Prostate gland (tissue), 2 donors: Measurements from ENCODE around the gene ITGB2. TPM values are rescaled to one million over a fixed set of nuclear protein-coding genes. Genes with fewer than 3 reads are reported as not detected.

ENCODE experiments used
- DNase-seq: peaks from one replicate; pipeline ENCODE4 v3.0.0-alpha.2; 2019; ENCODE audit warnings: low spot score
- H3K27ac ChIP-seq, 2 donors: fragments of 200-600 bp; sonication (generic); 2 replicates each; pipeline ENCODE4 v1.5.1; 2017 to 2019
- H3K27me3 ChIP-seq: fragments of 200-600 bp; sonication (generic); replicated peaks from 2 replicates; pipeline ENCODE4 v1.5.1; 2019; ENCODE audit not compliant: insufficient read depth
- H3K36me3 ChIP-seq, 2 donors: fragments of 200-600 bp; sonication (generic); 1 replicate in 1 of 2; 2 replicates in 1 of 2; pipeline versions ENCODE4 v1.5.1 to v1.8.1; 2017 to 2019
- H3K4me1 ChIP-seq: fragments of 200-600 bp; sonication (generic); replicated peaks from 2 replicates; pipeline ENCODE4 v1.5.1; 2019
- H3K4me3 ChIP-seq, 2 donors: fragments of 200-600 bp; sonication (generic); 2 replicates each; pipeline ENCODE4 v1.5.1; 2017 to 2019
- H3K9me3 ChIP-seq: fragments of 200-600 bp; sonication (generic); 2 replicates; pipeline ENCODE4 v1.5.1; 2017
- POLR2A ChIP-seq: fragments of 450-650 bp; IDR thresholded peaks from one replicate; pipeline ENCODE4 v1.6.1; 2016; ENCODE audit warnings: antibody characterized with exemption, mild to moderate bottlenecking
- POLR2AphosphoS5 ChIP-seq: sonication (generic); formaldehyde crosslinking; IDR thresholded peaks from one replicate; pipeline ENCODE4 v1.6.1; 2017; ENCODE audit warnings: antibody characterized with exemption
- WGBS: methylation state at CpG from one replicate; pipeline ENCODE4 v1.1.5; 2018; 5-methylcytosine and 5-hydroxymethylcytosine counted together
- intact Hi-C: fragments of 100-400 bp; cut with DNase I; formaldehyde crosslinking; loops from one replicate; pipeline ENCODE4 v1.14.2; 2022
- total RNA-seq, 2 donors: library from RNA; depleted of rRNA; stranded (reverse); fragments of >200 nt; gene quantifications; one replicate each; pipeline ENCODE4 v1.1.0, GENCODE V29; 2016
- TF ChIP-seq, protein P1 (sequence below), 4 experiments: fragments of 200-600 bp in 2 of 4; fragments of 450-650 bp in 2 of 4; sonication (generic) in 2 of 4; IDR thresholded peaks; 1 replicate in 3 of 4; 2 replicates in 1 of 4; pipeline ENCODE4 v1.5.1; 2016 to 2019; ENCODE audit warnings: antibody characterized with exemption in 4 of 4, mild to moderate bottlenecking in 2 of 4, moderate library complexity in 2 of 4

Gene ITGB2
- total RNA-seq, 2 donors from 2014 or later, result 23.1 to 56.1 TPM

DNA sequence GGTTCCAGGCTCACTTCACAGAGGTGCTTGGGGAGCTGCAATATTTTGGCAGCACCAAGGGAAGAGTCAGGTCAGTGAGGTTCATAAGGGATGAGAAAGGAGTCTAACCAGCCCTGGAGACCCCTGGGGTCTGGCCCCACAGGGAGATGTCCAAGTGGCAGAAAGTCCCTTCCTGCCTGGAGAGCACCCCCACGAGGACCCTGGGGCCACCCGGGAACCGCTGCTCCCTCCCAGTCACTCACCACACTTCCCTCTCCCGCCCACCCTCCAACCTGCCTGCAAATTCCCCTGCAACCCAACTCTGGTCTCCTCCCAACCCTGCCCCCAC is 6.5 kb upstream of the ITGB2 start:
- WGBS, result 20% methylated on average over 4 of the region's 4 CpGs
- no peak overlapping the region for H3K4me3 ChIP-seq
- DNase-seq, result no peak
- H3K36me3 ChIP-seq, result no peaks in the 10 kb centered on the region
- peaks cover 6% of the 10 kb centered on the region for H3K27me3 ChIP-seq
- TF ChIP-seq POLR2A (no peak), POLR2AphosphoS5 (no peak)
- TF ChIP-seq, protein P1, sequence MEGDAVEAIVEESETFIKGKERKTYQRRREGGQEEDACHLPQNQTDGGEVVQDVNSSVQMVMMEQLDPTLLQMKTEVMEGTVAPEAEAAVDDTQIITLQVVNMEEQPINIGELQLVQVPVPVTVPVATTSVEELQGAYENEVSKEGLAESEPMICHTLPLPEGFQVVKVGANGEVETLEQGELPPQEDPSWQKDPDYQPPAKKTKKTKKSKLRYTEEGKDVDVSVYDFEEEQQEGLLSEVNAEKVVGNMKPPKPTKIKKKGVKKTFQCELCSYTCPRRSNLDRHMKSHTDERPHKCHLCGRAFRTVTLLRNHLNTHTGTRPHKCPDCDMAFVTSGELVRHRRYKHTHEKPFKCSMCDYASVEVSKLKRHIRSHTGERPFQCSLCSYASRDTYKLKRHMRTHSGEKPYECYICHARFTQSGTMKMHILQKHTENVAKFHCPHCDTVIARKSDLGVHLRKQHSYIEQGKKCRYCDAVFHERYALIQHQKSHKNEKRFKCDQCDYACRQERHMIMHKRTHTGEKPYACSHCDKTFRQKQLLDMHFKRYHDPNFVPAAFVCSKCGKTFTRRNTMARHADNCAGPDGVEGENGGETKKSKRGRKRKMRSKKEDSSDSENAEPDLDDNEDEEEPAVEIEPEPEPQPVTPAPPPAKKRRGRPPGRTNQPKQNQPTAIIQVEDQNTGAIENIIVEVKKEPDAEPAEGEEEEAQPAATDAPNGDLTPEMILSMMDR (IDR thresholded peaks at IDR 0.05), result no peak
- no peaks in the 10 kb centered on the region for H3K9me3 ChIP-seq
- intact Hi-C loops, result no loop called here
- H3K27ac ChIP-seq, result no peak overlapping the region
- peaks cover 8% of the 10 kb centered on the region for H3K4me1 ChIP-seq

DNA sequence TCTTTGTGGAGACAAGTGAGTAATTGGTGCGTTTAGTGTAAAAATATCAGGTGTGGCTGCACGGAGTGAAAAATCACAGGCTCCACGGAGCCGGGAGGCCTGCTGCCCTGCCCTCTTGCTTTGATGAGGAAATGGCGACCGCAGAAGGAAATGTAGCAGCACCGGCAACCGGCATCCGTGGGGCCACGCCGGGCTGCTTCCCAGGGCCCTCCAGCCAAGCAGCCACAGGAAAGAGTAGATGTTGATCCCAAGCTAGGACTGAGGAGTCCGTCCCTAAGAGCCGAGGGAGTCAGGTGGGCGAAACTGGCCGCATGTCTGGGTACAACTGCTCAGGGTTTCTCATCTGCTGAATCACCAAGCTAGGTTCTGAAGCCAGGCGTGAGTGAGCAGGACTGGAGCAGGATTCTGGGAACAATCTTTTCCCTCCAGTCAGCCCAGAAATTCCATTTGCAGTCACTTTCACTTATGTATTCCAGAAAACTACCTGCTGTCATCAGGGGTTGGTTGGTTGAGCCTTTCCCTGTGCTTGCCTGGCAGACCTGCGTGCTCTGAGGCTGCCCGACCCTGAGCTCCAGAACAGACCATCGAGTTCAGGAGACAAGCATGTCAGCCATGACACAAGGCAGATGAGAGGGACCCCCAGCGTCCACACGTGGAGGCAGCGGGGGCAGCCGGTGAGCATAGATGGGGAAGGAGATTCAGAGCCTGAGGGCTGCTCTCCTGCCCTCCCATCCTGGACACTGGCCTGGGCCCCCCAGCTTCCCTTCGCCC is 5.8 kb upstream of the ITGB2 start:
- H3K9me3 ChIP-seq, result no peaks in the 10 kb centered on the region
- WGBS, result 73% methylated on average over 24 of the region's 24 CpGs
- H3K36me3 ChIP-seq, result no peaks in the 10 kb centered on the region
- peaks cover 1% of the 10 kb centered on the region for H3K27me3 ChIP-seq
- no peak overlapping the region for H3K27ac ChIP-seq
- DNase-seq, result no peak
- H3K4me1 ChIP-seq, result peaks cover 2% of the 10 kb centered on the region
- intact Hi-C loops, result no loop called here
- TF ChIP-seq, protein P1 (IDR thresholded peaks at IDR 0.05), result no peak
- no peak for TF ChIP-seq POLR2AphosphoS5
- H3K4me3 ChIP-seq, result no peak overlapping the region

GRCh38 chr21:44925378-44925755 is 4.7 kb upstream of the ITGB2 start:
- H3K4me3 ChIP-seq, result no peak overlapping the region
- peak overlapping the region in 1 of 2 donors; percentile 49 for H3K27ac ChIP-seq
- intact Hi-C loops, result no loop called here
- no peak for DNase-seq
- no peaks in the 10 kb centered on the region for H3K4me1 ChIP-seq
- no peak for TF ChIP-seq POLR2A
- no peaks in the 10 kb centered on the region for H3K36me3 ChIP-seq
- no peaks in the 10 kb centered on the region for H3K27me3 ChIP-seq
- H3K9me3 ChIP-seq, result no peaks in the 10 kb centered on the region
- 80% methylated on average over 1 of the region's 1 CpG for WGBS

- H3K27me3 ChIP-seq, result no peaks in the 10 kb centered on the region
These were observed 4.1 kb upstream of the ITGB2 start for GRCh38 chr21:44924606-44925377.

DNA sequence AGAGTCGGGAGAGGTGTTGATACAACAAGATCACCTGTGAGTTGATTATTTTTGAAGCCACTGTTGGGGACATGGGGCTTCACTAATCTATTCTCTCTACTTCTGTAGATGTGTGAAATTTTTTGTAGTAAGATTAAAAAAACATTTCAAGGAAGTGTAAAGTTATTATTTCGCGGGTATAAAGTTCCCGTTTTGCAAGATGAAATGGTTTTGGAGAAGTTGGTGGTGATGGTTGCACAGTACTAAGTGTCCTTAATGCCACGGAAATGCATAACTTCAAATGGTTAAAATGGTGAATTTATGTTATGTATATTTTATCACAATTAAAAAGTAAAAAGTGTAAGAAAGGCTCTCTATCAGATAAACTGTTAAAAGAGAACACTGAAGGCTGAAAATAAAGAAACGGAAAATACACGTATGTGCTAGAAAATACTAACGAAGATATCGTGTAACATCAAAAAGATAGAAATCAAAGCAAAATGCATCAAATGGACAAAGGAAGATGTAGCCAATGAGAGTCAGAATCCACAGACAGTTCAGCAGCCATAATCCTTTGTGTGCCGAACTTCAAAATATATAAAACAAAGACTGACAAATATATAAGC is 2.9 kb upstream of the ITGB2 start:
- no peak overlapping the region for H3K4me3 ChIP-seq
- H3K27me3 ChIP-seq, result no peaks in the 10 kb centered on the region
- intact Hi-C loops, result no loop called here
- H3K4me1 ChIP-seq, result no peaks in the 10 kb centered on the region
- TF ChIP-seq, protein P1 (IDR thresholded peaks at IDR 0.05), result no peak
- TF ChIP-seq POLR2AphosphoS5, result no peak
- no peak for TF ChIP-seq POLR2A
- 85% methylated on average over 10 of the region's 10 CpGs for WGBS
- H3K27ac ChIP-seq, result no peak overlapping the region
- H3K9me3 ChIP-seq, result no peaks in the 10 kb centered on the region
- no peak for DNase-seq
- H3K36me3 ChIP-seq, result no peaks in the 10 kb centered on the region

More at GRCh38 chr21:44924606-44925377, 4.1 kb upstream of the ITGB2 start:
- no peaks in the 10 kb centered on the region for H3K9me3 ChIP-seq
- H3K27ac ChIP-seq, result peak overlapping the region in 1 of 2 donors; percentile 49
- no peak for TF ChIP-seq POLR2AphosphoS5
- no peak for TF ChIP-seq POLR2A
- TF ChIP-seq, protein P1 (IDR thresholded peaks at IDR 0.05), result no peak
- no peaks in the 10 kb centered on the region for H3K4me1 ChIP-seq
- DNase-seq, result no peak
- no peak overlapping the region for H3K4me3 ChIP-seq
- 56% methylated on average over 10 of the region's 10 CpGs for whole genome bisulfite sequencing
- intact Hi-C loops, result no loop called here
- H3K36me3 ChIP-seq, result no peaks in the 10 kb centered on the region
